OCI-LY7 (cell line): ENCODE data around the gene RHOBTB3. TPM values are rescaled to one million over a fixed set of nuclear protein-coding genes. Genes with fewer than 3 reads are reported as not detected.

Source experiments
- BruUV-seq: library from RNA; stranded (reverse); fragments of 400-500 nt; replicated peaks from 2 replicates; lab custom pipeline; 2021; lab: Mats Ljungman, UMichigan
- CTCF ChIA-PET: fragments of 300-600 bp; sonication (Branson Sonifier 250); formaldehyde crosslinking; loops from one replicate; lab custom pipeline; 2022; ENCODE audit warnings: antibody characterized with exemption; ENCODE audit not compliant: unreplicated experiment; lab: Charles Lee
- POLR2A ChIA-PET: fragments of 300-600 bp; sonication (Branson Sonifier 250); formaldehyde crosslinking; loops from one replicate; lab custom pipeline; 2022; ENCODE audit warnings: antibody characterized with exemption; lab: Charles Lee
- DNase-seq: peaks from one replicate; pipeline ENCODE4 v3.0.0-alpha.2; 2015; ENCODE audit warnings: low spot score
- H2AFZ ChIP-seq: fragments of 200-600 bp; sonication (generic), shearing (Covaris generic); 2 replicates; pipeline ENCODE4 v1.6.1; 2014; ENCODE audit warnings: mild to moderate bottlenecking, antibody characterized with exemption, low read length, moderate library complexity
- H3K27ac ChIP-seq: fragments of 200-600 bp; sonication (generic); 2 replicates; pipeline ENCODE4 v1.5.1; 2014; ENCODE audit warnings: mixed run types, low read depth, mild to moderate bottlenecking, moderate library complexity, low read length, inconsistent platforms; ENCODE audit not compliant: poor library complexity, severe bottlenecking
- H3K36me3 ChIP-seq: fragments of 200-600 bp; sonication (generic); 2 replicates; pipeline ENCODE4 v1.6.1; 2014; ENCODE audit warnings: mild to moderate bottlenecking, antibody characterized with exemption, low read length, moderate library complexity, mixed read lengths; ENCODE audit not compliant: insufficient read depth
- H3K4me1 ChIP-seq: fragments of 200-600 bp; sonication (generic); 2 replicates; pipeline ENCODE4 v1.5.1; 2014; ENCODE audit warnings: mild to moderate bottlenecking, low read length; ENCODE audit not compliant: insufficient read depth, poor library complexity, severe bottlenecking
- H3K4me2 ChIP-seq: fragments of 200-600 bp; sonication (generic); 2 replicates; pipeline ENCODE4 v1.6.1; 2014; ENCODE audit warnings: mild to moderate bottlenecking, low read length
- H3K4me3 ChIP-seq: fragments of 200-600 bp; sonication (generic); 2 replicates; pipeline ENCODE4 v1.5.1; 2014; ENCODE audit warnings: mild to moderate bottlenecking, low read depth, low read length; ENCODE audit not compliant: poor library complexity, severe bottlenecking
- H3K79me2 ChIP-seq: fragments of 200-600 bp; sonication (generic); 2 replicates; pipeline ENCODE4 v1.6.1; 2016; ENCODE audit warnings: low read depth, mild to moderate bottlenecking, low read length, moderate library complexity, mixed read lengths; ENCODE audit not compliant: insufficient read depth
- H3K9me2 ChIP-seq: fragments of 200-600 bp; sonication (generic); 2 replicates; pipeline ENCODE4 v1.6.1; 2016; ENCODE audit warnings: mild to moderate bottlenecking, low read length, mixed read lengths; ENCODE audit not compliant: insufficient read depth
- H3K9me3 ChIP-seq: fragments of 200-600 bp; sonication (generic); 2 replicates; pipeline ENCODE4 v1.6.1; 2014; ENCODE audit warnings: mild to moderate bottlenecking, mixed run types, low read length, mixed read lengths
- H4K20me1 ChIP-seq: fragments of 200-600 bp; sonication (generic); 2 replicates; pipeline ENCODE4 v1.6.1; 2014; ENCODE audit warnings: mild to moderate bottlenecking, antibody characterized with exemption, low read length, moderate library complexity, mixed read lengths; ENCODE audit not compliant: insufficient read depth
- EZH2phosphoT487 ChIP-seq: fragments of 200-600 bp; sonication (generic); IDR thresholded peaks from 2 replicates; pipeline ENCODE4 v1.6.1; 2018; ENCODE audit warnings: low read depth, borderline replicate concordance, mild to moderate bottlenecking, mixed run types, antibody characterized with exemption, low read length, moderate library complexity, mixed read lengths
- intact Hi-C: fragments of 100-400 bp; cut with micrococcal nuclease; formaldehyde crosslinking; loops from one replicate; pipeline ENCODE4 v1.10.0; 2022; ENCODE audit not compliant: unreplicated experiment
- total RNA-seq, 2 experiments: library from RNA; depleted of rRNA in 1 of 2; stranded (reverse); fragments of >200 nt in 1 of 2; shearing (Covaris generic) in 1 of 2; gene quantifications; 2 replicates each; pipeline ENCODE4 v1.2.3, GENCODE V29; 2014 to 2022
- TF ChIP-seq, protein P1 (sequence below): fragments of 200-600 bp; sonication (generic); conservative IDR thresholded peaks from 2 replicates; pipeline ENCODE4 v1.5.1; 2014; ENCODE audit warnings: mild to moderate bottlenecking, antibody characterized with exemption, low read length, moderate library complexity, mixed read lengths

RHOBTB3 gene
- total RNA-seq, 2 experiments from 2014 or later, result 0.51 to 4.0 TPM

DNA sequence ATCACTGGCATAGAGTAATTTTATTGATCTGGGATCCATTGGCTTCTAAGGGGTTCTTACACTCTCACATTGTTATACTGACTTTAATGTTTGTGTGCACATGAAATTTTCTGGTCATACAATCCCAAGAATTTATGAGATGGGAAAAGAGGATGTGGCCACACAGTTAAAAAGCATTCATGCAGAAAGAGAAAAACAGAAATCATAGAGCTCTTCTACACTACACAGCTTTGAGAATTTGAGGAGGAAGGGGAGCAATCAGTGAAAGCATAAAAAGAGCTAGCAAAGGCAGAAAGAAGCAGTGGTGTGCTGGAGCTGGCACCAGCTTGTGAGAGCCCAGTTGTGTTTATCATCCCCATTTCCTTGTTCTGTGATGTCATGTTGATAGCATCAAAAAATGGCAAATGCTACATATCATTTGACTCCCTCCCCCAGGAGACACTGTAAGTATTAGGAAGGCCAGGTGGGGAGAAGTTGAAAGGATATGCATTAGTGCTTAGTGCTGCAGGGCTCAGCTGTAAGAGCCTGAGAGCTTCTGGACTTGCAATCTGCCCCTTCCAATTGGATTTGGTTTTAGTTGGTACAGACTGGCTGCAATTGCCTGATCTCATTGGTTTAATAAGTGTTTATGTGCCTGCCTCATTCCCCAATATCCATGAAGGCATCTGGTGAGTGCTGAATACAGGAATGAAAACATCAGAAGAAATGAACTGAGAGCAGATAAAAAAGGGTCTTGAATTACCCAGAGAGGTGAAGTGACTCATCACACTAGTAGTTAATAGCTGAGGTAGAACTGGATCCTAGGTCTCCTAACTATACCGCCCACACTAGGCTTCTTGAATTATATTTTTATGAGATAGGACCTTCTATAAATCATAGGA is 30.9 kb downstream of the RHOBTB3 start:
- H2AFZ ChIP-seq, result peak overlapping the region; percentile 99
- H3K36me3 ChIP-seq, result no peaks in the 10 kb centered on the region
- peaks cover 32% of the 10 kb centered on the region for H3K4me1 ChIP-seq
- peak overlapping the region; percentile 27 for H3K27ac ChIP-seq
- peak; percentile 52 for DNase-seq
- no peaks in the 10 kb centered on the region for H4K20me1 ChIP-seq
- no peaks in the 10 kb centered on the region for H3K9me2 ChIP-seq
- no peaks in the 10 kb centered on the region for H3K9me3 ChIP-seq
- H3K4me2 ChIP-seq, result peak overlapping the region; percentile 80
- ChIA-PET CTCF (interaction anchor here (0.5 to 1.0 kb wide), 3 partner anchors 8 to 115 kb away, joined by 3 to 4 read pairs (median 3); partner anchors contain the start of gene RFESD), POLR2A (interaction anchor here (0.5 to 1.7 kb wide), 14 partner anchors 9 to 98 kb away, joined by 3 to 9 read pairs (median 4); no protein-coding TSS in a partner anchor)
- H3K4me3 ChIP-seq, result no peak overlapping the region
- intact Hi-C loops, result loop anchor here (2.0 to 5.0 kb wide), 2 partner anchors 205 to 1173 kb away; partner anchors contain the start of gene ARSK
- BruUV-seq, result no TSS peak
- TF ChIP-seq, protein P1, sequence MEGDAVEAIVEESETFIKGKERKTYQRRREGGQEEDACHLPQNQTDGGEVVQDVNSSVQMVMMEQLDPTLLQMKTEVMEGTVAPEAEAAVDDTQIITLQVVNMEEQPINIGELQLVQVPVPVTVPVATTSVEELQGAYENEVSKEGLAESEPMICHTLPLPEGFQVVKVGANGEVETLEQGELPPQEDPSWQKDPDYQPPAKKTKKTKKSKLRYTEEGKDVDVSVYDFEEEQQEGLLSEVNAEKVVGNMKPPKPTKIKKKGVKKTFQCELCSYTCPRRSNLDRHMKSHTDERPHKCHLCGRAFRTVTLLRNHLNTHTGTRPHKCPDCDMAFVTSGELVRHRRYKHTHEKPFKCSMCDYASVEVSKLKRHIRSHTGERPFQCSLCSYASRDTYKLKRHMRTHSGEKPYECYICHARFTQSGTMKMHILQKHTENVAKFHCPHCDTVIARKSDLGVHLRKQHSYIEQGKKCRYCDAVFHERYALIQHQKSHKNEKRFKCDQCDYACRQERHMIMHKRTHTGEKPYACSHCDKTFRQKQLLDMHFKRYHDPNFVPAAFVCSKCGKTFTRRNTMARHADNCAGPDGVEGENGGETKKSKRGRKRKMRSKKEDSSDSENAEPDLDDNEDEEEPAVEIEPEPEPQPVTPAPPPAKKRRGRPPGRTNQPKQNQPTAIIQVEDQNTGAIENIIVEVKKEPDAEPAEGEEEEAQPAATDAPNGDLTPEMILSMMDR, result no peak
- no peaks in the 10 kb centered on the region for H3K79me2 ChIP-seq

DNA sequence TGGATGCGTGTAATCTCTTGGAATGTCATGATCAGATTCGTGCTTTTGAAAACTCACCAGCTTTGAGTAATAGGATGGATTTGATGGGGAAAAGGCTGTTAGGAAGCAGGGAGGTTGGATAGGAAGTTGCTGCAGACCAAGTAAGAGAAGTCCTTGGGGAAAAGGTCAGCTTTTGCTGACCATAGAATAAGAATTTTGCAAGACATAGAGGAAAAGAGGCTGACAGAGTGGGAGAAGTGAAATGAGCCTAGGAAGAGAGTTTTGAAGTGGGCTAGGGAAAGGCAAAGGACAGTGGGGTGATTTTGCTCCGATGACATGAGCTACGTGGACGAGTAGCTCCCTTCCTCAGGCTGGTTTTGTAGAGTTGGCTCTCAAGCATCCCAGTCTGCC is 31.5 kb downstream of the RHOBTB3 start:
- ChIA-PET POLR2A (interaction anchor here (0.5 to 1.7 kb wide), 7 partner anchors 9 to 96 kb away, joined by 3 to 9 read pairs (median 4); no protein-coding TSS in a partner anchor), CTCF (no interaction called here)
- no peaks in the 10 kb centered on the region for H4K20me1 ChIP-seq
- no peak overlapping the region for H3K4me3 ChIP-seq
- intact Hi-C loops, result loop anchor here (5.0 kb wide), 1 partner anchor 205 kb away; the partner anchor contains the start of gene ARSK
- DNase-seq, result no peak
- no peaks in the 10 kb centered on the region for H3K79me2 ChIP-seq
- BruUV-seq, result no TSS peak
- peak overlapping the region; percentile 27 for H3K27ac ChIP-seq
- H3K36me3 ChIP-seq, result no peaks in the 10 kb centered on the region
- peaks cover 32% of the 10 kb centered on the region for H3K4me1 ChIP-seq
- no peak for TF ChIP-seq EZH2phosphoT487
- TF ChIP-seq, protein P1, result no peak
- H2AFZ ChIP-seq, result peak overlapping the region; percentile 99; the same call in 1 of the 2 replicates
- H3K9me2 ChIP-seq, result no peaks in the 10 kb centered on the region
- H3K4me2 ChIP-seq, result no peak overlapping the region
- no peaks in the 10 kb centered on the region for H3K9me3 ChIP-seq
